HG03097 (cell line): ENCODE results near the gene HMSD.

Experiments used
- ATAC-seq: cut with Tn5 transposase; IDR thresholded peaks from one replicate; pipeline ENCODE4 v1.9.1; 2021; ENCODE audit not compliant: unreplicated experiment, low FRiP score

Gene HMSD

GRCh38 chr18:63986885-63987284 lies 37.8 kb downstream of the HMSD start:
- no peak for ATAC-seq

GRCh38 chr18:63987743-63988142 lies 38.6 kb downstream of the HMSD start:
- no peak for ATAC-seq

GRCh38 chr18:63992751-63993150 lies 43.6 kb downstream of the HMSD start:
- no peak for ATAC-seq

GRCh38 chr18:63994783-63995399 lies 45.8 kb downstream of the HMSD start:
- no peak for ATAC-seq

GRCh38 chr18:63997041-63997440 lies 47.9 kb downstream of the HMSD start:
- no peak for ATAC-seq

GRCh38 chr18:63997606-63998005 lies 48.5 kb downstream of the HMSD start:
- no peak for ATAC-seq

- no peak for ATAC-seq
These were observed 50.8 kb downstream of the HMSD start for GRCh38 chr18:63999871-64000270.

- ATAC-seq, result no peak
These were observed 53.5 kb downstream of the HMSD start for GRCh38 chr18:64002581-64002980.

- ATAC-seq, result no peak
These were observed 60.2 kb downstream of the HMSD start for GRCh38 chr18:64009305-64009704.
